ENCODE data around the gene TPST2. TPM values are rescaled to one million over a fixed set of nuclear protein-coding genes. Genes with fewer than 3 reads are reported as not detected.
A peak's percentile ranks its signal among the peaks of the same experiment; 100 is the strongest.
"Not testable (repeated sequence)": the region's sequence is repeated elsewhere in the genome, so short reads cannot be mapped to it uniquely, and the experiment has no call there.

The TPST2 gene
- 20.1 and 30.0 TPM in 2 replicates for total RNA-seq (2014; rRNA removed)
- polyA plus RNA-seq (2012) = 38.0 TPM

DNA sequence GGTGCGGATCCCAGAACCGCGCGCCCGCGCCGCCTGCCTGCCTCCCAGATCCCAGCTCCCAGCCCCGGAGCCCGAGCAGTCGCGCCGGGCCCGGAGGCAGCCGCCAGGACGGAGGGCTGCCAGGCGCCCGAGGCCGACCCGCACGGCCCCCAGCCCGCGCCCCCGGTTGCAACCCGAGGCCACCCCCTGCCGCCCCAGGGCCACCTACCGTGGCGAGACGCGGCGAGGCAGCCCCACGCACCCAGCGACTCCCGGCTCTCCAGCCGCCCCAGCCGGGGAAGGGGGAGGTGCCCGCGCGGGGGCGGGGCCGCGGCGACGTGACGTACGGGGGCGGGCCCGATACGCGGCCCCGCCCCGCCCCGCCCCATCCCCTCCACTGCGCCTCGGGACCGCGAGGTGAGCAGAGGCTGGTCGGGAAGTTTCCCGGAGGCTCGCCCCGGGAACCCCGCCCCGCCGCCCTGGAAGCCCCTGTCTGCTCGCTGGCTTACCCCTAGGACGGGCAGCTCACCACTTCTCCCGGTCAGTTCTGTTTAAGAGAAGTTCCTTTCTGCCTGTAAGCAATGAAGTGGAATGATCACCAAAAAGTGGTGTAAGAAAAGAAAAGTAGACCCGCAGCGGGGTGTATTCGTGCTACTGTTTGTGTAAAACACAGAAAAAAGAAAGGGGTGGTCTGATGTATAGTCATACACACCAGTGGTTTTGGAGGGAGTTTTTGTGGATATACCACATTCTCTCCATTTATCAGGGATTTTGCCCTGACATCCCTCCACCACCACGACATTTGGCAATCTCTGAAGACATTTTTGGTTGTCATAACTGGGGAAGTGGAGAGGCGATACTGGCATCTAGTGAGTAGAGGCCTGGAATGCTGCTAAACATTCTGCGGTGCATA lies at the start of gene TPST2:
Gene TPST2 (minus strand): TSS at position 288 of the 892 bp plus-strand sequence. CDS start 48,502 bp downstream, outside the sequence.
- DNase-seq (ENCODE audit: low read depth) = peak; percentile 69

DNA sequence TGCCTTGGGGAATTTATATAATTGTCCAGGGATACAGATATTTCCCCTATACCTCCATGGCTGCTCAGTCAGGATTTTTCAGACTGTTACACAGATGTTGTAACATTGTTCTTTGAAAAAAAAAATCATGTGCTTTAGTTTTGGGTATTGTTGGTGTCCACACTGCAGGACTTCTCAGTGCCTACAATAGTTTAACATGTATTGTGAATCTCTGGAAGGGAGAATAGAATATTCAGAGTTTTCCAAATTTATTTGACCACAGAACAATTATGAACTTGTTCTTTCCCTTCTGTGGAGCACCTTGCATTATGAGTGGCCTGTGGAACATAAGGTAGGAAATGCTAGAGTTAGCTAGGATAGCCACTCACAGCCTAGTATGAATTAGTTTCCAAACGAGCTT lies 46.4 kb upstream of the TPST2 start:
- DNase-seq (ENCODE audit: low read depth) = no peak

DNA sequence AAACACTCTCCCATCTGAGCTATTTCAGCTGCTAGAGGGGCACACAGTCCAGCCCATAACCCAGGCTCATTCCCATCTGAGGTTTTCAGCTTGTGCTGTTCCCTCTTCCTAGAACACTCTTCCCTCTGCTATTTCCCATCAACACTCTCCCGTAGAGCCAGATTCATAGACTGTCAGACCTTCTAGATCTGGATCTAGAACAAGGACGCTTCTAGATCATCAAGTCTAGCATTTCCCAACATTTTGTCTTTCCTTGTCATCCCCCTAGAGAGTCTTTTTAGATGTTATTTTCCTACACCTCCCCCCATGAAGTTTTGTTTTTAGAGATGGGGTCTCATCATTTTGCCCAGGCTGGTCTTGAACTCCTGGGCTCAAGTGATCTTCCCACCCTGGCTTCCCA lies 45.2 kb upstream of the TPST2 start:
- no peak for DNase-seq (ENCODE audit: low read depth)

DNA sequence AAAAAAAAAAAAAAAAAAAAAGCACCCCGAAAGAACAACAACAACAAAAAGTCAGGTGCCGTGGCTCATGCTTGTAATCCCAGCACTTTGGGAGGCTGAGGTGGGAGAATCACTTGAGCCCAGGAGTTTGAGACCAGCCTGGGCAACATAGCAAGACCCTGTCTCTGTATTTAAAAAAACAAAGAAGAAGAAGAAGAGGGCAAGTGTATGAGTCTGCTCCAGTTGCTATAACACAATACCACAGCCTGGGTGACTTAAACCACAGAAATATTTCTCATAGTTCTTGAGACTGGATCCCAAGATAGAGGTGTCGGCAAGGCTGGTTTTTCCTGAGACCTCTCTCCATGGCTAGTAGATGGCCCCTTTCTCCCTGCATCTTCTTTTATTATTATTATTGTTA lies 44.3 kb upstream of the TPST2 start:
- no peak for DNase-seq (ENCODE audit: low read depth)

DNA sequence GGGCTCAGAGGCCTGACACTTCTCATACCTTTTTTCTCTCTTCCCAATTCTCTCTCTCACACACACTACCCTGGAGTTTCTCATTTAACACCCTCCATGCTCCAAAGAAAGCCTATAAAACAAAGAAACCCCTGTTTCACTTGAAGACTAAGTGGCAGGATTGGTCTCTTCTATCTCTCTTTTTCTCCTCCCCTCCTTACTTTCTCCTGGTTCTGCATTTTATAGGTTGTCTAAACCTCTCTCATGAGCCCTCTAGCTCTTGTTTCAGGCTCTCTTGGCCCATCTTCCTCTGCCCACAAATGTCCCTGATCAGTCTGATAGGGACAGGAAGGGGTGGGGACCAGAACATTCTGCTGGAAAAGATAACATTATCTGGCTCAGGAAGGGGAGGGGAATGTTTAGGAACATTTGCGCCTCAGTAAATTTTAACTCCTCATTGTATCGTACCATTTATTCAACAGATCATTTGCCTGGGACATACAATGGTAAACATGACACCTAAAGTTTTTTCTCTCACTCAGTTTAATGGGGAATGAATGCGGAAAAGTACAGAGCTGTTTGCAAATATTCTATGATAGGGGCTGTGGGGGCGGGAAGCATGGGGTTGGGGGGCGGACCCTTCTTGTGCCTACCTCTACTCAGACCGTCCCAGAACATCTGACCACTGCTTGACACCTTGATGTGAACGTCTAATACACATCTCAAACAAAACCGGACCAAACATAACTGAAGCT lies 42.7 kb upstream of the TPST2 start:
- no peak for DNase-seq (ENCODE audit: low read depth)

DNA sequence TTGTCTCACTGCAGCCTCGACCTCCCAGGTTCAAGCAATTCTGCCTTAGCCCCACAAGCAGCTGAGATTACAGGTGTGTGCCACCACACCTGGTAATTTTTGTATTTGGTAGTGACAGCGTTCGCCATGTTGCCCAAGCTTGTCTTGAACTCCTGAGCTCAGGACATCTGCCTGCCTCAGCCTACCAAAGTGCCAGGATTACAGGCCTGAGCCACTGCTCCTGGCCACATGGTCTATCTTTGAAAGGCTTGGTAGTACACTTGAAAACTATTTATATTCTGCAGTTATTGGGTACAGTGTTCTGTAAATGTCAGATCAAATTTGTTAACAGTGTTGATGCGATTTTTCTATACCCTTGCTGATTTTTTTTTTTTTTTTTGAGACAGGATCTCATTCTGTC lies 41.4 kb upstream of the TPST2 start:
- DNase-seq (ENCODE audit: low read depth) = no peak

DNA sequence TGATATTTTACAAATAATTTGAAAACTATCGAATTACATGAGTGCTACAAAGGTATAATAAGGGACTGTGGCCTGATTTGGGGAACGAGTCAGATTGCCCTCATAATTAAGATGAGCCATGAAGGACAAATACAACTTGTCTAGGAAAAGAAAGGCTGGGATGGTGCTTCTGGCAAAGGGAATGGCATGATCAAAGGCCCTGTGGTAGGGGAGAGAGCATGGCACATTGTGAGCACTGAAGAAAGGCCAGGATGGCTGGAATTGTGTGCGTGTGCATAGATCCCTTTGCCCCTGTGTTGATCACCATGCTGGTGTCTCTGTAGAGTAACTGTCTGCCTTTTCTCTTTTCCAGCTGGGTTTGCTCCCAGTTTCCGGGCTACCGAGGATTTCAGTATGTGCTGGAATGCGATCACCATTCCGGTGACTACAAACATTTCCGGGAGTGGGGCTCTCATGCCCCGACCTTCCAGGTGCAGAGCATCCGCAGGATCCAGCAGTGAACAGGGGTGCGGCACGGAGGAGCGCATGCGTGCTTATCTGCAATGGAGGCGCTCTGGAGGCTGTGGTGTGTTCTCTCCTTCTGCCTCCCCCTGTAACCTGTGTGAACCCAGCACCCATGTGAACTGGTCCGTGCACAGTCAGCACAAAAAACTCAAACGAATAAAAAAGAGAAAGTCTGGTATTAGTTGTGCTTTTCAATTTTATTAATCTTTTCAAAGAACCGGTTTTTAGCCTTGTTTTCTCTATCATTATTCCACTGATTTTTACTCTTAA lies 40.2 kb upstream of the TPST2 start:
- no peak for DNase-seq (ENCODE audit: low read depth)

DNA sequence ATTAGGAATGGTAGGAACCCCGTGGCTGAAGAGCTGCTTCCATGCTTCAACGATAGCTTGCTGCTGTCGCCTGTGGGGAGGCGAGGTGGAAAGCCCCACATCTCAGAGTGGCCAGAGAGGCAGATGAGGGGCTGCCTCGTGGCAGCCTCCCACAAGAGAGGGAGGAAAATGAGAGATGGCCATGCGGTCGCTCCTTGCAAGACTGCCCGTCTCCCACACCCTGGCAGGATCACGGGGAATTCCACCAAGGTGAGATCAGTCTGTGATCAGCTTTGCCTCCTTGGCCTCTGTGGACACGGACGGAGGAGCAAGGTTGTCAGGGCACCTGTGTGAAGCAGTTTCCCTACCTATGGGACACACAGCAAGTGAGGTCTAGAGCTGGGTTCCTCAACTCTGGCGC lies 34.9 kb upstream of the TPST2 start:
- no peak for DNase-seq (ENCODE audit: low read depth)

DNA sequence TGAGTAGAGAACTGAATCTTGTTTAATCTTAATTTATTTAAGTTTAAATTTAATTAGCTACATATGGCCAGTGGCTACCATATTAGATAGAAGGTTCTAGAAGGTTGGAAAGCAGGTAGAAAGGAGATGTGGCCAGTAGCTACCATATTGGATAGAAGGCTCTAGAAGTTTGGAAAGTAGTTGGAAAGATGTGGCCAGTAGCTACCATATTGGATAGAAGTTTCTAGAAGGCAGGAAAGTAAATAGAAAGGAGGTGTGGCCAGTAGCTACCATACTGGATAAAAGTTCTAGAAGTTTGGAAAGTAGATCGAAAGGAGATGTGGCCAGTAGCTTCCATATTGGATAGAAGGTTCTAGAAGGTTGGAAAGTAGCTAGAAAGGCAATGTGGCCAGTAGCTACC lies 34.1 kb upstream of the TPST2 start:
- DNase-seq (ENCODE audit: low read depth) = no peak

DNA sequence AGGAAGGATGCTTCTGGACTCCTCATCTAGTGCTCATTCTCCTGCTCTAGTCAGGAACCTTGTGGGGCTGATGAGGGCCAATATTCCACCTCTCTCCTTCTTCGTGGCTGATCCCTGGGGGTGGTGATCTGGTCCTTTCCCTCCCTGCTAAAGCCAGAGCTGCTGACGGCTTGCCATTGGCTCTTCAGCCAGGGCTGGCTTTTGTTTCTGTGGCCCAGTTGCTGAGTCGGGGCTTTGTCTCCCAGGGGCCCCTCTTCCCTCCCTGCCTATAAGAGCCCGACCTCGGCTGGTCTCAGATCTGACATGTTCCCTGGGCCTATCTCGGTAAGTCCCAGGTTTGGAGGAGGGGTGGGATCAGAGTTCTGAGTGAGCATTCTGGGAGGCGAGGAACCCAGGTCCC lies 31.7 kb upstream of the TPST2 start, which contains the start of gene CRYBA4:
Gene CRYBA4 (plus strand): TSS at position 301 of the 400 bp plus-strand sequence. CDS start 634 bp downstream, outside the sequence.
- DNase-seq (ENCODE audit: low read depth) = no peak

DNA sequence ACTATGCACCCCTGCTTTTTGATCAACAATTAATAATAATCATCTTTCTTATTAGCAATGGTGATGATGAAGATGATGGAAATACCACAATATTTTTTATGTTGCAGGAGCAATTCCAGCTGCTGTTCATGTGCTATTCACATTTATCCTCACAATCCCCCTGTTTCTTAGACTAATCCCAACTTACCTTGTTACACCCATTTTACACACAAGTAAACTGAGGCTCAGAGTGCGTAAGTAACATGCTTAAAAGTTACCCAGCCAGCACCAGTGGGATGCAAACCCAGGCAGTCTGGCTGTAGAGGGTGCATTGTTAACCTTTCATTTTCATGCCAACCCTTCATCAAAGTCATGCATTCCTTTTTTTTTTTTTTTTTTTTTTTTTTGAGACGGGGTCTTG lies 30.3 kb upstream of the TPST2 start:
- DNase-seq (ENCODE audit: low read depth) = no peak

DNA sequence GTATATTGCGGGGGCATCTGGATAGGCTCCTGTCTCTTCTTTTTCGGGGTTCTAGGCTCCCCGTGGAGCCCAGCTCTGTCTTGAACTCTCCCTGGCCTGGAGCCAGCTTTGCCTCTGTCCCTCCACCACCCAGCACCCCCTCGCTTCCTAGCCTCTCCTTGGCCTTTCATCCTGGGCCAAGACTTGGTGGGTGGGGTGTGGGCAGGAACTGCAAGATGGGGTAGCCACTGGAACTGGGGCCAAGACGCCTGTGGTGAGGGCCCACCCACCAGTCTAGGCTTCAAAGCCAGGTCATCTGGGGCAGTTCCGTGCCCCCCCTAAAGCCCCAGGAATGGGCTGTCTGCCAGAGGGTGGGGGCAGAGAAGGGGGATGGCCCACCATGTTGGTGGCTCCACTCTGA lies 29.6 kb upstream of the TPST2 start:
- DNase-seq (ENCODE audit: low read depth) = no peak

DNA sequence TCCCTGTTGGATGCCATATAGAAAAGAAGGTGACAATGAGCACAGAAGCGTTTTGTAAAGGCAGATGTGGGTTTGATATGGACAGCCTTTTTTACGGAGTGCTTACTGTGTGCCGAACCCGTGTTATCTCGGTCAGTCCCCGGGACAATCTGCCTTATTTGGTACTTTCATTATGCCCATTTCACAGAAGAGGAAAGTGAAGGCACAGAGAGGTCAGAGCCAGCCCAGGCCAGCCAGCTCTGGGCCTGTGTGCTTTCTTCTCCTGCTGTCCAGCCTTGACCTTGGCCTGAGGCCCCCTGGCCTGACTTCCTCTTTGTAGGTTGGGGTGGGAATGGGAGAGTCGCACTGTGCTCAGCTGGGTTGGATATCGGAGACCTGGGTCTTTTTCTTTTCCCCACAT lies 28.5 kb upstream of the TPST2 start:
- DNase-seq (ENCODE audit: low read depth) = no peak

DNA sequence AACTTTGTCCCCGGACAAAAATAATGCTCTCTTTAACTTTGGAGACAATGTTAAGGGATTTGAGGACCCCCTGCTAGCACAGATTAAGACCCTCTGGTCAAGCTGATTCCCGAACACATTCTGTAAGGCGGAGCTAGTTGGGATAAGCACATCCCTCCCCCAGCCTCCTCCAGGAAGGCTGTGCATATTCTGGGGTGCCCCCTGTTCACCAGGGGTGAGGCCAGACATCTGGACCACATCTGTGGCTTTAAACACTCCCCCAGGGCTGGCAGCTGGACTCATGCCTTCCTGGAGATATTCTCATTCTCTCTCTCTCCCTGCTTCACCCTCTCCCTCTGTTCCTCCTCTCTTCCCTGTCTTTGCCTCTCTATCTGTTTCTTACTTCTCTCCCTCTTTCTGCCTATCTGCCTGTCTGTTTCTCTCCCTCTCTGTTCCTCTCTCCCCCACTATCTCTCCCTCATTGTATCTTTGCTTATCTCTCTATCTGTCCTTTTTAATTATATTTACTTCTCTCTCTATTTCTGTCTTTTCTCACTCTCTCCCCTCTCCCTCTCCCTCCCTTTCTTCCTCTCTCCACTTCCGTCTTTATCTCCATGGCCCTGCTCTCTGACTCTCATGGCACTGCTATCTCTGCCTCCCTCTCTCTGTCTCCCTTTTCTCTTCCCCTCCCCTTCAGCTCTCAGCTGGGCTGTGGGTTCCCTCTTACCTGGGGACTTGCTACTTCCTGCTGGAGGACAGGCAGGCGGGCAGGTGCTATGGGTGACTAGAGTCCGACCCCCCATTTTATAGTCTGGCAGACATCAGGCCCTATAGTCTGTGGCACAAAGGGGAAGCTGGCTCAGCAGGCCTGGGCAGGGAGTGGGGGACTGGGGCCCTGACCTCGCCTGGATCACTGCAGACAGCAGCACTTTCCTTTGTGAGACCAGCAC lies 27.6 kb upstream of the TPST2 start, which contains the start of gene CRYBB1:
Gene CRYBB1 (minus strand): TSS at position 757 of the 929 bp plus-strand sequence. CDS start 1,708 bp downstream, outside the sequence.
- no peak for DNase-seq (ENCODE audit: low read depth)

DNA sequence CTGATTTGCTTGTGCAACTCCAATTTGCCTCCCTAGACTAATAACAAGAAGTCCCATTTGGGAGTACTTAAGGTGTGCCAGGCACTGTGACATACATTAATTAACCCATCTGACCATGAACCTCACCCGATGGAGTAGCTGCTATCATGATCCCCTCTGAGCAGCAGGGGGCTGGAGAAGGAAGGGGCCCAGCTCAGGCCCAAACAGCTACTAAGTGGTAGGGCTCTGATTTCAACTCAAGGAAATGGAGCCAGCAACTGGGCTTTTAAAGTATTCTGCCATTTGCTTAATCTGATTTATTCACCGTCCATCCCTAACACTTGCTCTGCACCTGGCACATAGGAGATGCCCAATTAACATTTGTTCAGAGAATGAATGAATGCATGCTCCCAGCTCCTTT lies 26.7 kb upstream of the TPST2 start:
- DNase-seq (ENCODE audit: low read depth) = no peak

DNA sequence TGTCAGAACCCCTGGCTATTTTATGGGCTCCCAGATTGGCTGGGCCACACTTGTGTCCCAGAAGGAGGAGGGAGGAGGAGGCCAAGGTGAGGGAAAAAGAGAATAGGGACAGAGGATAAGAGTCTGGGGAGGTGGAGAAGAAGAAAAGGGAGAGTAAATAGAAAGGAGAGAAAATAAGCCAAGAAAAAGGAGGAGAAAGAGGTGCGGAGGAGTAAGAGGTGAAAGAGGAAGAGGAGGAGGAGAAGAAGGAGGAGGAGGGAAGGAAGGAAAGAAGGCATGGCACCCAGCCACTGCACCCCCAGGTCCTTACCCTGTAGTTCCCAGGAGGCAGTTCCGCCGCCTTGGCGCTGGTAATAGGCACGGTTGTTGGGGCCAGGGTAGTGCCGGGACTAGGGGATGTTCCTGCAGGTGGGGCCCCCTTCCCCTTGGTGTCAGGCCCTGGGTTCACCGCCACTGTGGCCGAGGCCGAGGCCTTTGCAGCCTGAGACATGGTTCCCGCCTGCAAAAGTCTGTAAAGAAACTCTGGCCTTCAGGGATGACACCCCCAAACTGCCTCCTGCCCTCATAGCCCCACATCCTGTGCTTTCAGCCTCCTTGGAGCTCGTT lies 26.0 kb upstream of the TPST2 start:
- DNase-seq (ENCODE audit: low read depth) = no peak

DNA sequence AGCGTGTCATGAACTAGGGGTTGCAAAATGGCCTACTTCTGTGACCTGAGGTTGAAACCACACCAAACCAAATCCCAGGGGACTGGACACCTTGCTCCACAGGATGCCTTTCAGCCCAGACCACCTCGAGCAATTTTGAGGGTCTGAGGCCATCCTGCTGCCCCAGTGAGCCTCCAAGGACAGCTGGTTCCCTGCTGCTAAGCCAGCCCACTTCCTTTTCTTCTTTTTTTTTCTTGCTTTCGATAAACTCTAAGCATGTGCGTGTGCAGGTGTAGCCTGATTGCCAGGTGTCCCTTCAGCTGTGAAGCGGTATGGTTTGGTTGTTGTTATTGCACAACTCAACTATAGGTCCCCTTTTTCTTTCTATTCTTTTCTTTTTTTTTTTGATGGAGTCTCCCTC lies 25.2 kb upstream of the TPST2 start:
- no peak for DNase-seq (ENCODE audit: low read depth)

DNA sequence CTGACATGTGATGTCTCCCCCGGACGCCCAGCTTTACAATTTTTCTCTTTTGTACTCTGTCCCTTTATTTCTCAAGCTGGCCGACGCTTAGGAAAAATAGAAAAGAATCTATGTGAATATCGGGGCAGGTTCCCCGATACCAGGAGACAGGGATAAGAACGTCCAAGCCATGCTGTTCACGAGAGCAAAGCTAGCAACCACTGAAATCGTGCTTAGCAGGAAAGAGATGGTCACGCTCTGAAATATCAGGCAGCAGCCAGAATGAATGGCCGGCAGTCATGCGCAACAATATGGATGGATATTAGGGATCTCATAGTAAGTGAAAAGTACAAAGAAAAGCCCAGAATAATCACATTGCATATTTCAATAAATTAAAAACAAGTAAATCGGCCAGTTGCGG lies 24.4 kb upstream of the TPST2 start:
- DNase-seq (ENCODE audit: low read depth) = no peak

DNA sequence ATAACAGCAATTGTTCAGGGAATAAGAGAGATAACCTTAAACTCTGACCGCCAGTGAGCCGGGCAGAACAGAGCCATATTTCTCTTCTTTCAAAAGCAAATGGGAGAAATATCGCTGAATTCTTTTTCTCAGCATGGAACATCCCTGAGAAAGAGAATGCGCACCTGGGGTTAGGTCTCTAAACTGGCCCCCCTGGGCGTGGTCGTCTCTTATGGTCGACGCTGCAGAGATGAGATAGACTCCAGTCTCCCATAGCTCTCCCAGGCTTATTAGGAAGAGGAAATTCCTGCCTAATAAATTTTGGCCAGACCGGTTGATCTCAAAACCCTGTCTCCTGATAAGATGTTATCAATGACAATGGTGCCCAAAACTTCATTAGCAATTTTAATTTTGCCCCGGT lies 23.8 kb upstream of the TPST2 start:
- not testable (repeated sequence) for DNase-seq (ENCODE audit: low read depth)

DNA sequence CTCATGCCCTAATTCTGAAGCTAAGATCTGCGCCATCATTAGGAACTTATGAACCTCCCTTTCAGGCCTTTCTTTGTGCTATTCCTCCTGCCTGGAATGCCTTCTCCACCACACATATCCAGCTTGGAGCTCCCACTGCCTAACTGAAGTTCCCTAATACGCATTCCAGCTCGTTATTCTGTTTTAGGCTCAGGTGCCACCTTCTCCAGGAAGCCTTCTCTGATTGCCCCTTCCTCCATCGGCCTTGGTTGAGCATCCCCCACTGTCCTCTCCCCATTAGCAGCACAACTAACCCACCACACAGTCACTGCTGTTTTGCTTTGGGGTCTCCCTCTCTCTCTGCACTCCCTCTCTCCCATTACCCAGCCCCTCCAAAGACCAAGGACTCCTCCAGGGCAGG lies 22.7 kb upstream of the TPST2 start:
- no peak for DNase-seq (ENCODE audit: low read depth)

Measured in LHCN-M2 (cell line).